Omental fat pad (tissue), 4 donors: ENCODE results near the gene MGAT3. TPM values are rescaled to one million over a fixed set of nuclear protein-coding genes. Genes with fewer than 3 reads are reported as not detected.
"Not testable (repeated sequence)": the region's sequence is repeated elsewhere in the genome, so short reads cannot be mapped to it uniquely, and the experiment has no call there.

Source experiments
- ATAC-seq: fragments of 150-250 bp; one replicate; pipeline ENCODE4 v1.9.1; 2016; ENCODE audit warnings: mild to moderate bottlenecking, moderate library complexity; ENCODE audit not compliant: low FRiP score
- DNase-seq: peaks from one replicate; pipeline ENCODE4 v3.0.0-alpha.2; 2019; ENCODE audit warnings: low spot score
- CTCF ChIP-seq, 3 donors: fragments of 450-650 bp; IDR thresholded peaks; one replicate each; pipeline ENCODE4 v1.5.1; 2016 to 2017; ENCODE audit warnings: antibody characterized with exemption in 3 of 3, mild to moderate bottlenecking in 3 of 3, moderate library complexity in 2 of 3
- total RNA-seq, 4 donors: library from RNA; depleted of rRNA; stranded (reverse); fragments of >200 nt; gene quantifications; one replicate each; pipeline ENCODE4 v1.1.0, GENCODE V29; 2016

MGAT3 gene
- total RNA-seq, 4 donors from 2014 or later = 4.1 to 23.5 (median 9.9) TPM

DNA sequence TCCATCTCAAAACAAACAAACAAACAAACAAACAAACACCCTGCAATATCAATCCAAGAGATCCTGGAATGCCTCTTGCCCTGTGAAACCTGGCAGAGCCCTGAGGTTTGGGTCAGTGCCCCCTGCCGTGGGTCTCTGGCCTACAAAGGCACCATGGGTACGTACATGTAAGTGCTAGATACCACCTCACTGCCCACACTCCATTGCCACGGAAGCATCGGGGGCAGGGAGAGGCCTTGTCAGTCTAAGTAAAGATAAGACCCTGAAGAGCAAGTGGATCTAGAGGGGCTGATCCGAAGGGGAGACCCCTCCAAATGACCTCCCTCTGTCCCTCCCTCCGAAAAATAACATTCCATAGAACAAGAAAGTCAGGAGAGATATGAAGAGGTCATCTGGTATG lies 43.3 kb downstream of the MGAT3 start:
- TF ChIP-seq CTCF (IDR thresholded peaks at IDR 0.05) = no peak
- no peak for DNase-seq
- no peak for ATAC-seq

DNA sequence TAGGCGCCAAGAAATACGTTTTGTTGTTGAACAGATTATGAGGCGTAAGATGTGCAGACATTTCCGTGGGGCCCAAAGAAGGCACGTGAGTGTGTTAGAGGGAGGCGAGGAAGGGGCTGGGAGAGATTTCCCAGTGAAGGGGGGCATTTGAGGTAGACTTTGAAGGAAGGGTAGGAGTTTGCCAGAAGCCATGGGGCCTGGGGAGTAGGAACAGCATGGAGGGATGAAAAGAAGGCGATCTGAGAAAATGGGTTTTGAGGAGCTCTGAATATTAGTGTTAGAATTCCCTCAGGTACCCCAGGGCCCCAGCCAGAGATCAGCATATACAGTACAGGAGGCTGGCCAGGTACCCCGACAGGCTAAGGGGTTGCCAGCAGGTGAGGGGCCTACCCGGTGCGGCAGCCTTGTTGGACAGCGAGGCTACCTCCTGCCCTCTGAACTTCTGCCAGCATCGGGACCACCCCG lies 44.9 kb downstream of the MGAT3 start:
- ATAC-seq (no peak), DNase-seq (no peak)
- no peak for TF ChIP-seq CTCF (IDR thresholded peaks at IDR 0.05)

- ATAC-seq = peak; percentile 94
- no peak for TF ChIP-seq CTCF (IDR thresholded peaks at IDR 0.05)
- peak; percentile 97 for DNase-seq
Observed at GRCh38 chr22:39502109-39502788, 45.4 kb downstream of the MGAT3 start, which contains the start of gene MIEF1. Gene MIEF1, plus strand, starts transcription at chr22:39502290. Its CDS starts 9,005 bp downstream, at chr22:39511295.

DNA sequence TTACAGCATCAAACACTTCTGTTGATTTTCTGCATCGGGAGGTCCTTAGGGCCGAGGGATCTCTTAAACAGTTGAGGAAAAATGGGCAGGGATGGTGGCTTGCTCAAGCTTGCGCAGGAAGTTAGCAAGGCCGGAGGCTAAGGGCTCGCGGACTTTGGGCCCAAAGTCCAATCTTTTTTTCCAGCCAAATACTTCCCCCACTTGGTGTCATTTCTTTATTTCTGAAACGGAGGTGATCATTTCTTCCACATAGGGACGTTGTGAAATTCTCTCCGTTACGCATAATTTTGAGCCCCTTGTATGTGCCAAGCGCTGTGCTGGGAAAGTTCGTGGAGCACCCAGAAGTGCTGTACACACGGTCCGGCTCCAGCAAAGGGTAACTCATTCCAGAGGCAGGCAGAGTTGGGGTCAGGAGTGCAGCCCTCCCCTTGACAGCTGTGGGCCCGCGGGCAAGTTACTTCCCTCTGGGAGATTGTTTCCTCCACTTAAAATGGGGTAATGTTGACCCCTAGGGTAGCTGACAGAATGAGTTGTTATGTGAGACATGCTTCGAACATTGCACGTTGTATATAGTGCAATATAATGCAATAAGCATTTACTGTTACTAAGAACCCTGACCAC lies 46.1 kb downstream of the MGAT3 start:
- ATAC-seq (no peak), DNase-seq (no peak)
- no peak for TF ChIP-seq CTCF (IDR thresholded peaks at IDR 0.05)

GRCh38 chr22:39503630-39504029 lies 46.8 kb downstream of the MGAT3 start:
- TF ChIP-seq CTCF (IDR thresholded peaks at IDR 0.05) = no peak
- DNase-seq = no peak
- no peak for ATAC-seq

DNA sequence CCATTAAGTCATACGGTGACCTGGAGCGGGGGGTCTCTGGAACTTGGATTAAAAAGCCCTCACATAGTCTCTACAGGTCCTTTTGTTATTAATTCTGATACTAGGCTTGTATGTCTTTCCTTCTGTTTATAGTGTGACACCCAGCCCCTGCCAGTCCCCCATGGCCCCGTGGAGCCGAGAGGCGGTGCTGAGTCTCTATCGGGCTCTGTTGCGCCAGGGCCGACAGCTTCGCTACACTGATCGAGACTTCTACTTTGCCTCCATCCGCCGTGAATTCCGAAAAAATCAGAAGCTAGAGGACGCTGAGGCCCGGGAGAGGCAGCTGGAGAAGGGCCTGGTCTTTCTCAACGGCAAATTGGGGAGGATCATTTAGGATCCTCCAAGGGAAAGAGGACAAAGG lies 47.3 kb downstream of the MGAT3 start:
- ATAC-seq = no peak
- no peak for DNase-seq
- no peak for TF ChIP-seq CTCF (IDR thresholded peaks at IDR 0.05)

DNA sequence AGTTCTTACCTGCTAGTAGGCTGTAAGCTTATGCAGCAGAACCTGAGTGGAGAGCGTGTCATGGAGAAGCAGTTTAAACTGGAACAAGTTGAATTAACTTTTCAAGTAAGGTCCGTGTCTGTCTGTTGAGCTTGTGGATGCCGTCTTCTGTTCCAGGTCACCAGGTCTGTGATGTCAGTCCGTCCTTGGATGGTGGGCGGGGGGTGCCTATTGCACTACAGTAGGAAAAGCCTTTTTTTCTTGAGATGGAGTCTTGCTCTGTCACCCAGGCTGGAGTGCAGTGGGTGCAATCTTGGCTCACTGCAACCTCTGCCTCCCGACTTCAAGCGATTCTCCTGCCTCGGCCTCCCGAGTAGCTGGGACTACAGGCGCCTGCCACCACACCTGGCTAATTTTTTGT lies 50.2 kb downstream of the MGAT3 start:
- DNase-seq, ATAC-seq: not testable (repeated sequence)
